HG03135 (cell line): ENCODE results near the gene TLE2.
"Not testable (repeated sequence)": the region's sequence is repeated elsewhere in the genome, so short reads cannot be mapped to it uniquely, and the experiment has no call there.

ENCODE experiments used
- ATAC-seq: cut with Tn5 transposase; IDR thresholded peaks from one replicate; pipeline ENCODE4 v1.9.1; 2021; ENCODE audit warnings: mild to moderate bottlenecking, moderate library complexity; ENCODE audit not compliant: unreplicated experiment

Gene TLE2

GRCh38 chr19:2988568-2988967, 40.5 kb downstream of the TLE2 start:
- ATAC-seq, result no peak

GRCh38 chr19:2987797-2988196, 41.3 kb downstream of the TLE2 start:
- ATAC-seq, result no peak

- no peak for ATAC-seq
Observed at GRCh38 chr19:2986951-2987524, 42.0 kb downstream of the TLE2 start.

- no peak for ATAC-seq
Observed at GRCh38 chr19:2984215-2984528, 44.9 kb downstream of the TLE2 start.

GRCh38 chr19:2983351-2984214, 45.5 kb downstream of the TLE2 start:
- ATAC-seq, result no peak

GRCh38 chr19:2982983-2983350, 46.1 kb downstream of the TLE2 start:
- no peak for ATAC-seq

- ATAC-seq, result no peak
Observed at GRCh38 chr19:2982561-2982960, 46.5 kb downstream of the TLE2 start.

GRCh38 chr19:2981898-2982297, 47.2 kb downstream of the TLE2 start:
- ATAC-seq, result no peak

GRCh38 chr19:2978772-2979171, 50.3 kb downstream of the TLE2 start:
- ATAC-seq, result no peak

GRCh38 chr19:2978166-2978767, 50.8 kb downstream of the TLE2 start:
- no peak for ATAC-seq

GRCh38 chr19:2977746-2978138, 51.3 kb downstream of the TLE2 start:
- no peak for ATAC-seq

GRCh38 chr19:2977001-2977745, 51.9 kb downstream of the TLE2 start, which contains the start of gene TLE6:
TLE6 (plus strand) TSS chr19:2977564; CDS start chr19:2978234, 670 bp downstream.
- peak; percentile 93 for ATAC-seq

GRCh38 chr19:2976609-2977000, 52.5 kb downstream of the TLE2 start:
- ATAC-seq, result no peak

- no peak for ATAC-seq
Observed at GRCh38 chr19:2974342-2975041, 54.6 kb downstream of the TLE2 start.

GRCh38 chr19:2973229-2973628, 55.9 kb downstream of the TLE2 start:
- no peak for ATAC-seq

- ATAC-seq, result no peak
Observed at GRCh38 chr19:2970201-2970835, 58.8 kb downstream of the TLE2 start.

GRCh38 chr19:2969104-2969504, 60.0 kb downstream of the TLE2 start:
- ATAC-seq, result no peak

GRCh38 chr19:2967972-2968371, 61.1 kb downstream of the TLE2 start:
- ATAC-seq, result no peak

- ATAC-seq, result no peak
Observed at GRCh38 chr19:2964874-2965273, 64.2 kb downstream of the TLE2 start.

GRCh38 chr19:2963631-2964030, 65.4 kb downstream of the TLE2 start:
- not testable (repeated sequence) for ATAC-seq
